Endodermal cell (in vitro differentiated cells): ENCODE measurements around the gene CYSTM1. TPM values are rescaled to one million over a fixed set of nuclear protein-coding genes. Genes with fewer than 3 reads are reported as not detected.

ENCODE experiments used
- DNase-seq: peaks from one replicate; pipeline ENCODE4 v3.0.0-alpha.2; 2017
- H3K27ac ChIP-seq: 2 replicates; pipeline ENCODE4 v1.5.1; 2013; ENCODE audit warnings: mild to moderate bottlenecking, low read depth, low read length, moderate library complexity
- H3K27me3 ChIP-seq: 2 replicates; pipeline ENCODE4 v1.6.1; 2013; ENCODE audit warnings: mild to moderate bottlenecking, low read length, moderate library complexity; ENCODE audit not compliant: insufficient read depth, control insufficient read depth, poor library complexity, severe bottlenecking
- H3K36me3 ChIP-seq: 2 replicates; pipeline ENCODE4 v1.7.0; 2013; ENCODE audit warnings: mild to moderate bottlenecking, low read length, moderate library complexity; ENCODE audit not compliant: control insufficient read depth, insufficient read depth
- H3K4me1 ChIP-seq: one replicate; pipeline ENCODE4 v1.7.0; 2013; ENCODE audit warnings: low read length; ENCODE audit not compliant: control insufficient read depth, insufficient read depth
- H3K4me3 ChIP-seq: 2 replicates; pipeline ENCODE4 v1.5.1; 2013; ENCODE audit warnings: mild to moderate bottlenecking, low read length, moderate library complexity
- H3K9ac ChIP-seq: 2 replicates; pipeline ENCODE4 v1.6.1; 2013; ENCODE audit warnings: mild to moderate bottlenecking, low read length, moderate library complexity; ENCODE audit not compliant: poor library complexity, severe bottlenecking; ENCODE audit errors: extremely low read depth
- H3K9me3 ChIP-seq: 2 replicates; pipeline ENCODE4 v1.6.1; 2013; ENCODE audit warnings: mild to moderate bottlenecking, low read length, moderate library complexity; ENCODE audit not compliant: control insufficient read depth
- H3K27ac Mint-ChIP-seq: 2 replicates; pipeline ENCODE4 v1.8.0; 2020; ENCODE audit warnings: mixed read lengths
- H3K27me3 Mint-ChIP-seq: 2 replicates; pipeline ENCODE4 v1.8.0; 2021; ENCODE audit warnings: mild to moderate bottlenecking, mixed read lengths; ENCODE audit not compliant: insufficient read depth
- H3K36me3 Mint-ChIP-seq: 2 replicates; pipeline ENCODE4 v1.8.0; 2020; ENCODE audit warnings: low read depth, mixed read lengths
- H3K4me1 Mint-ChIP-seq: 2 replicates; pipeline ENCODE4 v1.8.0; 2020; ENCODE audit warnings: mixed read lengths
- H3K4me3 Mint-ChIP-seq: 2 replicates; pipeline ENCODE4 v1.8.0; 2020; ENCODE audit warnings: mild to moderate bottlenecking, moderate library complexity, mixed read lengths
- H3K9me3 Mint-ChIP-seq: 2 replicates; pipeline ENCODE4 v1.8.0; 2020; ENCODE audit warnings: mild to moderate bottlenecking, mixed read lengths
- WGBS, 2 experiments: methylation state at CpG; one replicate each; pipeline versions ENCODE4 v1.1.5 to v1.1.7; 2013; ENCODE audit warnings: missing lambda C conversion rate in 2 of 2, mixed read lengths in 1 of 2; ENCODE audit not compliant: insufficient coverage in 1 of 2, insufficient read length in 1 of 2; 5-methylcytosine and 5-hydroxymethylcytosine counted together
- total RNA-seq, 2 donors: library from RNA; stranded (reverse); fragmentation: NEBNext Ultra II Directional in 1 of 2; extraction: Animal tissue kit (Norgen Biotek cat#: 25700) in 1 of 2; gene quantifications; 2 replicates in 1 of 2; 3 replicates in 1 of 2; pipeline ENCODE4 v1.2.1, GENCODE V29; 2021
- TF ChIP-seq, protein P1 (sequence below): fragments of 200-600 bp; sonication (generic); conservative IDR thresholded peaks from 2 replicates; pipeline ENCODE4 v1.5.0; 2021; ENCODE audit warnings: antibody characterized with exemption, mild to moderate bottlenecking

The CYSTM1 gene
- total RNA-seq, 2 donors from 2014 or later = 30.7 to 38.1 TPM

DNA sequence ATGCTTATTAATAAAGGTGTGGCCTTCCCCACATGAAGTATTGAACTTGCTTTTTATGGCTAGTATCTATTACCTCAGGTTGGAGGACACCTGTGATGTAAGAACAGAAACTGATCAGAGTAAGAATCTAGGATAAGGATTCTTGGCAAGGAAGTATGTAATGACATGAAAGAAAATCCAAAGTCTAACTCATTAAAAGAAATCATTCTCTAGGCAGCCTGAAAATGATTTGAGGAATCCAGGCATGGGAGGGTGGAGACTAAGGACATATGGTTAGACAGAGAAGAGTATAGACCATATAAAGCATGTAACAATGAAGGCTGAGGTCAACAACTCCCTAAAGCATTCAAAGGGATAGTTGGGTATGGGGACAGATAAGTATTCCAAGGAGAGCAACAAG is 95.0 kb downstream of the CYSTM1 start:
- H3K4me3 Mint-ChIP-seq = no peak overlapping the region
- no peaks in the 10 kb centered on the region for H3K9me3 Mint-ChIP-seq

DNA sequence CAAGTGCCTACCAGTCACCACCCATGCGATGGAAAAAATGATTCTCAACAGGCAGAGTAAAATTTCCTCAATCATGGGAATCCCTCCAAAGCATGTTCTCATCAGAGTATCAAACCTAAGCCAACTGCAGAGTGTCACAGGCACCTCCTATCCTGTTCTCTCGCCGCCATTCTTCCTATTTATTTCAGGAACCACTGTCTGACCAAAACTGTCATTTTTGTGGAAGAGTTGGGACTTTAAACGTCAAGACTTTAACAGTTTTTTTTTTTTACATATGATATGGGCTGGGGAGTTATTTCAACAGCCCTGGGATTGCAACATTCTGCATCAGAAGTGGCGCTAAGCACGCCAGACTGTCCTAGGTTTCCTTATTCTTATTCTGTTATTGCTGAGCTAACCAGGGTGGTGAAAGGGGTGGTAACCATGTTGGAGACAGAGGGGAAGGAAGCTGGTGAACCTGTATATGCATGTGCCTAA is 98.5 kb downstream of the CYSTM1 start:
- Mint-ChIP-seq H3K36me3 (peaks cover 39% of the 10 kb centered on the region), H3K4me1 (no peaks in the 10 kb centered on the region), H3K9me3 (peaks cover 6% of the 10 kb centered on the region), H3K4me3 (no peak overlapping the region), H3K27ac (no peak overlapping the region), H3K27me3 (no peaks in the 10 kb centered on the region)
- Histone ChIP-seq H3K4me3 (no peak overlapping the region), H3K4me1 (no peaks in the 10 kb centered on the region), H3K27ac (no peak overlapping the region), H3K9me3 (peaks cover 13% of the 10 kb centered on the region), H3K9ac (no peak overlapping the region), H3K36me3 (peaks cover 22% of the 10 kb centered on the region), H3K27me3 (no peaks in the 10 kb centered on the region)
- no peak for DNase-seq
- TF ChIP-seq, protein P1, sequence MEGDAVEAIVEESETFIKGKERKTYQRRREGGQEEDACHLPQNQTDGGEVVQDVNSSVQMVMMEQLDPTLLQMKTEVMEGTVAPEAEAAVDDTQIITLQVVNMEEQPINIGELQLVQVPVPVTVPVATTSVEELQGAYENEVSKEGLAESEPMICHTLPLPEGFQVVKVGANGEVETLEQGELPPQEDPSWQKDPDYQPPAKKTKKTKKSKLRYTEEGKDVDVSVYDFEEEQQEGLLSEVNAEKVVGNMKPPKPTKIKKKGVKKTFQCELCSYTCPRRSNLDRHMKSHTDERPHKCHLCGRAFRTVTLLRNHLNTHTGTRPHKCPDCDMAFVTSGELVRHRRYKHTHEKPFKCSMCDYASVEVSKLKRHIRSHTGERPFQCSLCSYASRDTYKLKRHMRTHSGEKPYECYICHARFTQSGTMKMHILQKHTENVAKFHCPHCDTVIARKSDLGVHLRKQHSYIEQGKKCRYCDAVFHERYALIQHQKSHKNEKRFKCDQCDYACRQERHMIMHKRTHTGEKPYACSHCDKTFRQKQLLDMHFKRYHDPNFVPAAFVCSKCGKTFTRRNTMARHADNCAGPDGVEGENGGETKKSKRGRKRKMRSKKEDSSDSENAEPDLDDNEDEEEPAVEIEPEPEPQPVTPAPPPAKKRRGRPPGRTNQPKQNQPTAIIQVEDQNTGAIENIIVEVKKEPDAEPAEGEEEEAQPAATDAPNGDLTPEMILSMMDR = no peak
- WGBS, 2 experiments = 88 to 96% methylated on average over 4 to 6 of the region's 6 CpGs

More for the DNA sequence above, 95.0 kb downstream of the CYSTM1 start:
- H3K9me3 ChIP-seq = no peaks in the 10 kb centered on the region
- no peak for DNase-seq
- H3K36me3 ChIP-seq = peaks cover 14% of the 10 kb centered on the region
- no peak overlapping the region for H3K27ac Mint-ChIP-seq
- H3K4me3 ChIP-seq = no peak overlapping the region
- peaks cover 17% of the 10 kb centered on the region for H3K36me3 Mint-ChIP-seq
- H3K27me3 ChIP-seq = no peaks in the 10 kb centered on the region
- H3K9ac ChIP-seq = no peak overlapping the region
- peaks cover 16% of the 10 kb centered on the region for H3K4me1 Mint-ChIP-seq
- no peaks in the 10 kb centered on the region for H3K27me3 Mint-ChIP-seq
- H3K4me1 ChIP-seq = no peaks in the 10 kb centered on the region
- TF ChIP-seq, protein P1 = no peak
- H3K27ac ChIP-seq = no peak overlapping the region

DNA sequence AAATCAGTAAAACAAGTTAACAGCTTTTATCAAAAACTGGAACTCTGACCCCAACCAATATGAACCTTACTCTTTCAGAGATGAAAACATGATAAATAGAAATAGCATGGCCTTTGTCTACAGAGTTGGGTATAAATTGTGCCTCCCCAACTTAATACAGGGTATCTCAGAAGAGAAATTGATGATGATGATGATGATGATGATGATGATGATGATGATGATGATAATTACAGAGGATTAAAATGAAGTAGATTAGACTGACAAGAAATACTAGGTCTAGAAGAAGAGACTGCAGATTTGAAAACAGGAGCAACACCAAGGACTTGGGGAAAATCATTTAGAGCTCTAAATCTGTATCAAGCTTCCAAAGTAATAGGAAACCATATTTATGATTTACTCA is 100.8 kb downstream of the CYSTM1 start:
- DNase-seq = no peak
- no peak overlapping the region for H3K9ac ChIP-seq
- peaks cover 37% of the 10 kb centered on the region for H3K36me3 ChIP-seq
- no peak overlapping the region for H3K27ac Mint-ChIP-seq
- H3K36me3 Mint-ChIP-seq = peaks cover 48% of the 10 kb centered on the region
- H3K4me3 ChIP-seq = no peak overlapping the region
- H3K4me1 Mint-ChIP-seq = no peaks in the 10 kb centered on the region
- no peak overlapping the region for H3K4me3 Mint-ChIP-seq
- no peaks in the 10 kb centered on the region for H3K4me1 ChIP-seq
- no peaks in the 10 kb centered on the region for H3K27me3 Mint-ChIP-seq
- peaks cover 7% of the 10 kb centered on the region for H3K9me3 Mint-ChIP-seq
- no peaks in the 10 kb centered on the region for H3K27me3 ChIP-seq
- H3K9me3 ChIP-seq = peaks cover 16% of the 10 kb centered on the region
- no peak overlapping the region for H3K27ac ChIP-seq
- TF ChIP-seq, protein P1 = no peak
